Fibroblast of lung (primary cell): ENCODE measurements around the gene MREG. TPM values are rescaled to one million over a fixed set of nuclear protein-coding genes. Genes with fewer than 3 reads are reported as not detected.

Experiments
- DNase-seq, 2 donors: peaks; one replicate each; pipeline versions ENCODE4 v3.0.0 to v3.0.0-alpha.2; 2010; ENCODE audit warnings: low read depth in 2 of 2
- H2AFZ ChIP-seq: 2 replicates; pipeline ENCODE4 v1.5.1; 2012; ENCODE audit warnings: low read length, control low read depth, inconsistent platforms
- H3K27ac ChIP-seq: 2 replicates; pipeline ENCODE4 v1.5.1; 2011; ENCODE audit warnings: low read length, control low read depth; ENCODE audit not compliant: insufficient read depth
- H3K27me3 ChIP-seq: 2 replicates; pipeline ENCODE4 v1.5.1; 2011; ENCODE audit warnings: mild to moderate bottlenecking, low read length; ENCODE audit not compliant: control insufficient read depth, insufficient read depth
- H3K36me3 ChIP-seq: 2 replicates; pipeline ENCODE4 v1.5.1; 2011; ENCODE audit warnings: low read length; ENCODE audit not compliant: control insufficient read depth, insufficient read depth
- H3K4me1 ChIP-seq: 2 replicates; pipeline ENCODE4 v1.5.1; 2011; ENCODE audit warnings: low read length; ENCODE audit not compliant: control insufficient read depth, insufficient read depth; ENCODE audit errors: extremely low read depth
- H3K4me2 ChIP-seq: 2 replicates; pipeline ENCODE4 v1.5.1; 2011; ENCODE audit warnings: low read length, control low read depth; ENCODE audit not compliant: insufficient read depth; ENCODE audit errors: extremely low read depth
- H3K4me3 ChIP-seq, 4 experiments: fragments of 200-600 bp in 1 of 4; sonication (generic) in 1 of 4; replicated peaks in 1 of 4; 2 replicates each; pipeline ENCODE4 v1.5.1; 2011 to 2016; ENCODE audit warnings: low read length in 4 of 4, low read depth in 3 of 4, mild to moderate bottlenecking in 3 of 4, control low read depth in 2 of 4, inconsistent platforms in 1 of 4, mixed read lengths in 1 of 4; ENCODE audit not compliant: insufficient read depth in 1 of 4; ENCODE audit errors: control extremely low read depth in 1 of 4
- H3K79me2 ChIP-seq: 2 replicates; pipeline ENCODE4 v1.5.1; 2012; ENCODE audit warnings: mild to moderate bottlenecking, low read length, inconsistent platforms; ENCODE audit not compliant: control insufficient read depth, insufficient read depth
- H3K9ac ChIP-seq: 2 replicates; pipeline ENCODE4 v1.5.1; 2011; ENCODE audit warnings: mild to moderate bottlenecking, low read length, control low read depth; ENCODE audit not compliant: insufficient read depth
- H3K9me3 ChIP-seq: 2 replicates; pipeline ENCODE4 v1.5.1; 2012; ENCODE audit warnings: low read depth, low read length; ENCODE audit not compliant: control insufficient read depth, insufficient read depth
- H4K20me1 ChIP-seq: 2 replicates; pipeline ENCODE4 v1.5.1; 2011; ENCODE audit warnings: low read length; ENCODE audit not compliant: control insufficient read depth, insufficient read depth; ENCODE audit errors: extremely low read depth
- EZH2 ChIP-seq: IDR thresholded peaks from 2 replicates; pipeline ENCODE4 v1.5.1; 2012; ENCODE audit warnings: low read length, control low read depth, mild to moderate bottlenecking; ENCODE audit errors: missing control alignments
- polyA plus RNA-seq, 2 donors: library from polyadenylated mRNA; depleted of rRNA in 1 of 2; stranded (reverse) in 1 of 2; unstranded in 1 of 2; fragments of >200 nt; gene quantifications; 2 replicates each; pipeline ENCODE4 v1.2.1, GENCODE V29; 2011 to 2012; ENCODE audit warnings: missing spikeins in 1 of 2
- total RNA-seq: library from RNA; depleted of rRNA; stranded (reverse); fragments of >200 nt; gene quantifications from 2 replicates; pipeline ENCODE4 v1.2.1, GENCODE V29; 2014
- TF ChIP-seq, protein P1 (sequence below), 2 donors: IDR thresholded peaks in 1 of 2; conservative IDR thresholded peaks in 1 of 2; 1 replicate in 1 of 2; 2 replicates in 1 of 2; pipeline ENCODE4 v1.5.1; 2011 to 2012; ENCODE audit warnings: low read length in 2 of 2, control low read depth in 1 of 2, inconsistent platforms in 1 of 2, low read depth in 1 of 2, mild to moderate bottlenecking in 1 of 2

Gene MREG
- total and polyA plus RNA-seq, 2 donors (not counting 1 experiment from before 2014, with no cell fraction given): 2.4 to 3.5 TPM

DNA sequence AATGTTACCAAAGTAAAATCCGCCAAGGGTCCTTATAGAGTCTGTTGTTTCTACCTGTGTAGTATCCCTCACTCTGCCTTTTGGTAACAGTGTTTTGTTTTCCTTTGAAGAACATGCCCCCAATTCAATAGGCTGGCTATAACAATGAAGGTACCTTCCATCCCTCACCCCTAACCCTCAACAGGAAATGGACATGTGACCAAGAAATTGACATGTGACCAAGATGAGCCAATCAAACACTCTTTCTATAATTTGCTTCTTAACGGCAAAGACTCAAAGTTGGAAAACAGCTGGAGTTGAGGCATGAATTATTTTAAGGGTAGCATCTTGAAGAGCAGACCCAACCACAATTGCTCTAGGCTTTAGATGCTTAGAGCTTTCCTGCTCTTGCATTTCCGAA lies 5.4 kb upstream of the MREG start:
- Histone ChIP-seq H3K4me2 (no peak overlapping the region), H2AFZ (no peak overlapping the region), H3K79me2 (no peaks in the 10 kb centered on the region), H3K9ac (no peak overlapping the region), H3K27ac (no peak overlapping the region), H3K4me3 (no peak overlapping the region), H4K20me1 (no peaks in the 10 kb centered on the region), H3K27me3 (no peaks in the 10 kb centered on the region), H3K4me1 (no peaks in the 10 kb centered on the region), H3K36me3 (no peaks in the 10 kb centered on the region), H3K9me3 (no peaks in the 10 kb centered on the region)
- no peak for TF ChIP-seq EZH2
- TF ChIP-seq, protein P1, sequence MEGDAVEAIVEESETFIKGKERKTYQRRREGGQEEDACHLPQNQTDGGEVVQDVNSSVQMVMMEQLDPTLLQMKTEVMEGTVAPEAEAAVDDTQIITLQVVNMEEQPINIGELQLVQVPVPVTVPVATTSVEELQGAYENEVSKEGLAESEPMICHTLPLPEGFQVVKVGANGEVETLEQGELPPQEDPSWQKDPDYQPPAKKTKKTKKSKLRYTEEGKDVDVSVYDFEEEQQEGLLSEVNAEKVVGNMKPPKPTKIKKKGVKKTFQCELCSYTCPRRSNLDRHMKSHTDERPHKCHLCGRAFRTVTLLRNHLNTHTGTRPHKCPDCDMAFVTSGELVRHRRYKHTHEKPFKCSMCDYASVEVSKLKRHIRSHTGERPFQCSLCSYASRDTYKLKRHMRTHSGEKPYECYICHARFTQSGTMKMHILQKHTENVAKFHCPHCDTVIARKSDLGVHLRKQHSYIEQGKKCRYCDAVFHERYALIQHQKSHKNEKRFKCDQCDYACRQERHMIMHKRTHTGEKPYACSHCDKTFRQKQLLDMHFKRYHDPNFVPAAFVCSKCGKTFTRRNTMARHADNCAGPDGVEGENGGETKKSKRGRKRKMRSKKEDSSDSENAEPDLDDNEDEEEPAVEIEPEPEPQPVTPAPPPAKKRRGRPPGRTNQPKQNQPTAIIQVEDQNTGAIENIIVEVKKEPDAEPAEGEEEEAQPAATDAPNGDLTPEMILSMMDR (conservative IDR thresholded peaks at IDR 0.05 in 1 of 2, IDR thresholded peaks at IDR 0.05 in 1 of 2; ENCODE audit: low read depth in 1 of 2, low read length in 2 of 2): no peak
- DNase-seq: no peak

DNA sequence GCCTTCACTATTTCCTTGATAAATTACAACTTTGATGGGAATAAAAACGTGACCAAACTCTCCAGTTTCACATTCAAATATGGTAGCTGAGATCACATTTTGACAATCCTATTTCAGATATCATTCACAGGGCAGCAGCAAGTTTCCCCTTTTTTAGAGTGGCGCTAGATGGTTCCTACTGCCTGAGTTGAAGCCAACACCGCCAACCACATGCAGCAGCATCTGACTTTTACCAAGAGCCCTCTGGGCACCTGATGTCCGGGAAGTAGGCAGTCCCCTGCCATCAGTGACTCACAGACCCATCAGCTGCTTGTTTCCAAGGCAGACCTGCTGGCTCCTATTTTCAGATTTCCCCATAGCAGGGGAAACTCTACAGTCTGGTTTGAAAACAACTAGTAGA lies 4.0 kb upstream of the MREG start:
- Histone ChIP-seq H3K9ac (no peak overlapping the region), H4K20me1 (no peaks in the 10 kb centered on the region), H3K9me3 (no peaks in the 10 kb centered on the region), H2AFZ (no peak overlapping the region), H3K4me2 (no peak overlapping the region), H3K4me3 (no peak overlapping the region), H3K36me3 (no peaks in the 10 kb centered on the region), H3K79me2 (no peaks in the 10 kb centered on the region), H3K4me1 (peaks cover 2% of the 10 kb centered on the region), H3K27me3 (no peaks in the 10 kb centered on the region), H3K27ac (no peak overlapping the region)
- peak in 1 of 2 donors; percentile 21 for DNase-seq
- TF ChIP-seq EZH2: no peak
- TF ChIP-seq, protein P1 (conservative IDR thresholded peaks at IDR 0.05 in 1 of 2, IDR thresholded peaks at IDR 0.05 in 1 of 2; ENCODE audit: low read depth in 1 of 2, low read length in 2 of 2): no peak

DNA sequence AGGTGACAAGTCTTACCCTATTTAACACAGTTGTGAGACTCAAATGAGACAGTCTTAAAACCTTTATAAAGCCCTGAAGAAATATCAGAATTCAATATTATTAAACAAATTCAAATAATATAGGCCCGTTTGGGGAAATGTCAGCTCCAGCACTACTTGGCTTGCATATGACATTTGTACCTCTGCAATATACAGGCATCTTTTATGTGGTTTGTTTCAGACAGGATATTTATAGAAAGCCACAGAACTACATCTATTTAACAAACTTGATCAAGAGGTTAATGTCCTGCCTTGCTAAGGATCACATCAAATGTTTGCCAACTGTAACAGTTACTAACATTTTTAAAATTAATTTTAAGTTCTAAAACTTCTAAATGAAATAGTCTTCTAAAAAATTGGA lies 3.2 kb upstream of the MREG start:
- Histone ChIP-seq H3K9me3 (no peaks in the 10 kb centered on the region), H2AFZ (no peak overlapping the region), H3K27me3 (no peaks in the 10 kb centered on the region), H3K4me2 (no peak overlapping the region), H3K27ac (no peak overlapping the region), H3K4me1 (peaks cover 2% of the 10 kb centered on the region), H3K4me3 (no peak overlapping the region), H4K20me1 (no peaks in the 10 kb centered on the region), H3K9ac (no peak overlapping the region), H3K36me3 (no peaks in the 10 kb centered on the region), H3K79me2 (no peaks in the 10 kb centered on the region)
- DNase-seq: no peak
- TF ChIP-seq, protein P1 (conservative IDR thresholded peaks at IDR 0.05 in 1 of 2, IDR thresholded peaks at IDR 0.05 in 1 of 2; ENCODE audit: low read depth in 1 of 2, low read length in 2 of 2): no peak
- TF ChIP-seq EZH2: no peak
